ENCODE measurements around the gene CHI3L1. TPM values are rescaled to one million over a fixed set of nuclear protein-coding genes. Genes with fewer than 3 reads are reported as not detected.

The CHI3L1 gene
- total RNA-seq, 2 experiments from 2014 or later, result not detected

- no peak overlapping the region for H3K27ac Mint-ChIP-seq
- DNase-seq (peak; percentile 70), ATAC-seq (peak; percentile 75)
- H3K27me3 Mint-ChIP-seq (ENCODE audit: low read depth), result peaks cover 5% of the 10 kb centered on the region
- H3K4me3 Mint-ChIP-seq, result no peak overlapping the region
- H3K36me3 Mint-ChIP-seq (ENCODE audit: low read depth), result no peaks in the 10 kb centered on the region
- H3K9me3 Mint-ChIP-seq (ENCODE audit: insufficient read depth), result no peaks in the 10 kb centered on the region
- no peaks in the 10 kb centered on the region for H3K4me1 Mint-ChIP-seq (ENCODE audit: low read depth)
- ChIA-PET CTCF (interaction anchor here (0.6 to 8.4 kb wide), 34 partner anchors 8 to 346 kb away, joined by 3 to 116 read pairs (median 4); no protein-coding TSS in a partner anchor), POLR2A (no interaction called here)
These were observed 30.0 kb upstream of the CHI3L1 start for GRCh38 chr1:203216274-203217138.

GRCh38 chr1:203215573-203215972 lies 29.1 kb upstream of the CHI3L1 start:
- peaks cover 5% of the 10 kb centered on the region for H3K27me3 Mint-ChIP-seq (ENCODE audit: low read depth)
- ChIA-PET CTCF (interaction anchor here (0.9 to 8.4 kb wide), 23 partner anchors 9 to 290 kb away, joined by 3 to 116 read pairs (median 4); no protein-coding TSS in a partner anchor), POLR2A (no interaction called here)
- no peak overlapping the region for H3K4me3 Mint-ChIP-seq
- no peaks in the 10 kb centered on the region for H3K36me3 Mint-ChIP-seq (ENCODE audit: low read depth)
- DNase-seq (no peak), ATAC-seq (no peak)
- no peaks in the 10 kb centered on the region for H3K9me3 Mint-ChIP-seq (ENCODE audit: insufficient read depth)
- no peaks in the 10 kb centered on the region for H3K4me1 Mint-ChIP-seq (ENCODE audit: low read depth)
- no peak overlapping the region for H3K27ac Mint-ChIP-seq

- no peaks in the 10 kb centered on the region for H3K36me3 Mint-ChIP-seq (ENCODE audit: low read depth)
- CTCF ChIA-PET, result interaction anchor here (0.7 to 8.4 kb wide), 9 partner anchors 8 to 529 kb away, joined by 3 to 116 read pairs (median 12); no protein-coding TSS in a partner anchor
These were observed 28.4 kb upstream of the CHI3L1 start for GRCh38 chr1:203214871-203215270.

GRCh38 chr1:203213126-203213525 lies 26.6 kb upstream of the CHI3L1 start:
- no peak overlapping the region for H3K27ac Mint-ChIP-seq
- ChIA-PET CTCF (interaction anchor here (2.0 to 2.1 kb wide), 2 partner anchors 54 to 173 kb away, joined by 7 to 12 read pairs; no protein-coding TSS in a partner anchor), POLR2A (no interaction called here)
- no peak for DNase-seq
- no peaks in the 10 kb centered on the region for H3K9me3 Mint-ChIP-seq (ENCODE audit: insufficient read depth)
- H3K36me3 Mint-ChIP-seq (ENCODE audit: low read depth), result no peaks in the 10 kb centered on the region
- H3K4me3 Mint-ChIP-seq, result no peak overlapping the region
- H3K27me3 Mint-ChIP-seq (ENCODE audit: low read depth), result peaks cover 12% of the 10 kb centered on the region
- ATAC-seq, result no peak
- H3K4me1 Mint-ChIP-seq (ENCODE audit: low read depth), result no peaks in the 10 kb centered on the region

More at GRCh38 chr1:203214871-203215270, 28.4 kb upstream of the CHI3L1 start:
- Mint-ChIP-seq H3K27me3 (ENCODE audit: low read depth) (peaks cover 10% of the 10 kb centered on the region), H3K4me1 (ENCODE audit: low read depth) (no peaks in the 10 kb centered on the region), H3K4me3 (no peak overlapping the region), H3K27ac (no peak overlapping the region), H3K9me3 (ENCODE audit: insufficient read depth) (no peaks in the 10 kb centered on the region)
- DNase-seq (no peak), ATAC-seq (no peak)
- POLR2A ChIA-PET, result no interaction called here

GRCh38 chr1:203211812-203212211 lies 25.3 kb upstream of the CHI3L1 start:
- H3K36me3 Mint-ChIP-seq (ENCODE audit: low read depth), result no peaks in the 10 kb centered on the region
- peaks cover 9% of the 10 kb centered on the region for H3K4me1 Mint-ChIP-seq (ENCODE audit: low read depth)
- ChIA-PET CTCF (interaction anchor here (1.0 to 2.0 kb wide), 2 partner anchors 39 to 172 kb away, joined by 3 to 7 read pairs; no protein-coding TSS in a partner anchor), POLR2A (no interaction called here)
- no peak overlapping the region for H3K27ac Mint-ChIP-seq
- H3K9me3 Mint-ChIP-seq (ENCODE audit: insufficient read depth), result no peaks in the 10 kb centered on the region
- peaks cover 15% of the 10 kb centered on the region for H3K27me3 Mint-ChIP-seq (ENCODE audit: low read depth)
- no peak overlapping the region for H3K4me3 Mint-ChIP-seq
- DNase-seq, result no peak
- ATAC-seq, result no peak

- DNase-seq, result no peak
- H3K4me1 Mint-ChIP-seq (ENCODE audit: low read depth), result peaks cover 9% of the 10 kb centered on the region
- ChIA-PET POLR2A (no interaction called here), CTCF (interaction anchor here (1.0 to 2.0 kb wide), 2 partner anchors 39 to 171 kb away, joined by 3 to 7 read pairs; no protein-coding TSS in a partner anchor)
- no peaks in the 10 kb centered on the region for H3K9me3 Mint-ChIP-seq (ENCODE audit: insufficient read depth)
- H3K27me3 Mint-ChIP-seq (ENCODE audit: low read depth), result peaks cover 15% of the 10 kb centered on the region
- no peak for ATAC-seq
- no peak overlapping the region for H3K27ac Mint-ChIP-seq
- no peaks in the 10 kb centered on the region for H3K36me3 Mint-ChIP-seq (ENCODE audit: low read depth)
- H3K4me3 Mint-ChIP-seq, result no peak overlapping the region
These were observed 24.5 kb upstream of the CHI3L1 start for GRCh38 chr1:203210988-203211387.

- ATAC-seq (no peak), DNase-seq (no peak)
- no peak overlapping the region for H3K27ac Mint-ChIP-seq
- H3K9me3 Mint-ChIP-seq (ENCODE audit: insufficient read depth), result no peaks in the 10 kb centered on the region
- peaks cover 15% of the 10 kb centered on the region for H3K27me3 Mint-ChIP-seq (ENCODE audit: low read depth)
- no peak overlapping the region for H3K4me3 Mint-ChIP-seq
- H3K36me3 Mint-ChIP-seq (ENCODE audit: low read depth), result no peaks in the 10 kb centered on the region
- peaks cover 9% of the 10 kb centered on the region for H3K4me1 Mint-ChIP-seq (ENCODE audit: low read depth)
- POLR2A ChIA-PET, result no interaction called here
- CTCF ChIA-PET, result no interaction called here
These were observed 23.8 kb upstream of the CHI3L1 start for GRCh38 chr1:203210350-203210749.

GRCh38 chr1:203208181-203208580 lies 21.7 kb upstream of the CHI3L1 start:
- Mint-ChIP-seq H3K27ac (no peak overlapping the region), H3K27me3 (ENCODE audit: low read depth) (peaks cover 15% of the 10 kb centered on the region), H3K9me3 (ENCODE audit: insufficient read depth) (no peaks in the 10 kb centered on the region), H3K4me1 (ENCODE audit: low read depth) (peaks cover 9% of the 10 kb centered on the region), H3K4me3 (no peak overlapping the region), H3K36me3 (ENCODE audit: low read depth) (no peaks in the 10 kb centered on the region)
- no peak for ATAC-seq
- DNase-seq, result no peak
- ChIA-PET CTCF (interaction anchor here (0.6 to 3.1 kb wide), 4 partner anchors 8 to 169 kb away, joined by 3 to 20 read pairs (median 8); no protein-coding TSS in a partner anchor), POLR2A (no interaction called here)

- CTCF ChIA-PET, result interaction anchor here (0.8 to 3.1 kb wide), 5 partner anchors 9 to 168 kb away, joined by 3 to 20 read pairs (median 7); no protein-coding TSS in a partner anchor
- Mint-ChIP-seq H3K36me3 (ENCODE audit: low read depth) (no peaks in the 10 kb centered on the region), H3K4me1 (ENCODE audit: low read depth) (peaks cover 9% of the 10 kb centered on the region), H3K27ac (no peak overlapping the region), H3K9me3 (ENCODE audit: insufficient read depth) (no peaks in the 10 kb centered on the region), H3K4me3 (no peak overlapping the region), H3K27me3 (ENCODE audit: low read depth) (peaks cover 15% of the 10 kb centered on the region)
- POLR2A ChIA-PET, result no interaction called here
- DNase-seq, result no peak
- ATAC-seq, result no peak
These were observed 21.2 kb upstream of the CHI3L1 start for GRCh38 chr1:203207751-203208150.

GRCh38 chr1:203206129-203206687 lies 19.7 kb upstream of the CHI3L1 start:
- Mint-ChIP-seq H3K4me1 (ENCODE audit: low read depth) (peaks cover 9% of the 10 kb centered on the region), H3K27me3 (ENCODE audit: low read depth) (peaks cover 15% of the 10 kb centered on the region), H3K9me3 (ENCODE audit: insufficient read depth) (no peaks in the 10 kb centered on the region), H3K27ac (no peak overlapping the region), H3K4me3 (no peak overlapping the region), H3K36me3 (ENCODE audit: low read depth) (no peaks in the 10 kb centered on the region)
- POLR2A ChIA-PET, result no interaction called here
- no peak for DNase-seq
- CTCF ChIA-PET, result interaction anchor here (1.0 to 3.1 kb wide), 3 partner anchors 10 to 166 kb away, joined by 3 to 20 read pairs (median 5); no protein-coding TSS in a partner anchor
- ATAC-seq, result no peak

- Mint-ChIP-seq H3K27ac (no peak overlapping the region), H3K36me3 (ENCODE audit: low read depth) (no peaks in the 10 kb centered on the region), H3K4me1 (ENCODE audit: low read depth) (peaks cover 9% of the 10 kb centered on the region), H3K27me3 (ENCODE audit: low read depth) (peaks cover 10% of the 10 kb centered on the region), H3K4me3 (no peak overlapping the region), H3K9me3 (ENCODE audit: insufficient read depth) (no peaks in the 10 kb centered on the region)
- POLR2A ChIA-PET, result no interaction called here
- ATAC-seq, result no peak
- DNase-seq, result no peak
- CTCF ChIA-PET, result no interaction called here
These were observed 18.3 kb upstream of the CHI3L1 start for GRCh38 chr1:203204756-203205155.

All from activated CD8-positive, alpha-beta T cell treated with anti-CD3 and anti-CD28 coated beads, Interleukin-2, amount 10 ng/mL, durations not matched to agents 7 days and 5 days (primary cell).